Measurements from ENCODE around the gene SIPA1L3.

Gene SIPA1L3

DNA sequence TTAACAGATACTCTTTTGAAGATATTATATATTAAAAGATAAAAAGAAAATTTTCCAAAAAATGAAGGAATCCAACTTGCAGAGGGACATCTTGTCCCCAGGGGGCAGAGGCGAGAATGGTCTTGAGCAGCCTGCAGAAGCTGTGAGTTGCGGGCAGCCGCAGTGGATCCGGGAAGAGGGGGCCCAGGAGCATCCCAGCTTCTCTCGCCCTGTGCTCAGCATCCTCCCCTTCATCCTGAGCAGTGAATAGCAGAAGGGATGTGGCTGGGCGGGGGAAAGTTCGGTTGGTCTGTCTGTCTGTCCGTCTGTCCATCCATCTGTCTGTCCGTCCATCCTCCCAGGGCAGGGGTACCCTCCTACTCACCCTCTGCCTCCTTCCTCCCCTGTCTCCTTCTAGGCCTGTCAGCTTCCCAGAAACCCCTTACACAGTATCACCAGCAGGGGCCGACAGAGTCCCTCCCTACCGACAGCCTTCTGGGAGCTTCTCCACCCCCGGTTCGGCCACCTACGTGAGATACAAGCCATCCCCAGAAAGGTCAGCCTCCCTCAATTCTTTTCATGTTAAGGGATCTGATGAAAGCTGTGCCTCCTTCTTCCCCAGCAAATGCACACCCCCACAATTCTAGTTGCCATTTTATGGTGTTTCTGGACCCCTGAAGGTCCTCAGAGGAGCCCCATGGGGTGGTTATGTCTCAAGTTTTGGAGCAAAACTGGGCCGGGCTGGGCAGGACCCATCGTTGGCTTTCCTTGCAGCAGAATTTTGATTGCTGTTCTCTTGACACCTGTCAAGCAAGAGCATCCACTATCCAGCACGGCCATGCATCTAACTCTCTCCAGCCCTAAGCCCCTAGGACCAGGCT, 235.4 kb downstream of the SIPA1L3 start (continued):
- TF ChIP-seq ZNF394 (tag by site-specific recombination; IDR thresholded peaks at IDR 0.05; ENCODE audit: borderline replicate concordance) (peak; percentile 87; the same call in 1 of the 2 replicates), ZNF660 (tag by site-specific recombination; IDR thresholded peaks at IDR 0.05) (peak; percentile 49; the same call in 1 of the 2 replicates), ZNF48 (tag by site-specific recombination; IDR thresholded peaks at IDR 0.05) (no peak), SP2 (tag by site-specific recombination; IDR thresholded peaks at IDR 0.05) (no peak), GLI2 (tag by site-specific recombination; IDR thresholded peaks at IDR 0.05; ENCODE audit: borderline replicate concordance, low read depth) (no peak), SALL2 (tag by site-specific recombination; IDR thresholded peaks at IDR 0.05; ENCODE audit: borderline replicate concordance) (no peak), ZNF335 (tag by site-specific recombination; conservative IDR thresholded peaks at IDR 0.05) (no peak), ZNF416 (tag by site-specific recombination; IDR thresholded peaks at IDR 0.05) (no peak), ZNF155 (tag by site-specific recombination; IDR thresholded peaks at IDR 0.05) (no peak), KLF1 (tag by site-specific recombination; IDR thresholded peaks at IDR 0.05) (no peak; the same call in 1 of the 2 replicates), ZSCAN16 (tag by site-specific recombination; IDR thresholded peaks at IDR 0.05) (no peak), PBX3 (CRISPR knock-in tag; IDR thresholded peaks at IDR 0.05) (no peak), SP3 (tag by site-specific recombination; IDR thresholded peaks at IDR 0.05) (no peak), ZFP69B (tag by site-specific recombination; IDR thresholded peaks at IDR 0.05) (no peak), BCL11B (tag by site-specific recombination; IDR thresholded peaks at IDR 0.05; ENCODE audit: low read depth) (no peak), PRDM10 (tag by site-specific recombination; IDR thresholded peaks at IDR 0.05) (no peak), REPIN1 (tag by site-specific recombination; IDR thresholded peaks at IDR 0.05; ENCODE audit: low read depth) (peak; percentile 54; the same call in 1 of the 2 replicates), ZNF132 (tag by site-specific recombination; IDR thresholded peaks at IDR 0.05; ENCODE audit: borderline replicate concordance) (no peak), ZNF121 (tag by site-specific recombination; IDR thresholded peaks at IDR 0.05) (no peak)
- TF ChIP-seq, protein P1, sequence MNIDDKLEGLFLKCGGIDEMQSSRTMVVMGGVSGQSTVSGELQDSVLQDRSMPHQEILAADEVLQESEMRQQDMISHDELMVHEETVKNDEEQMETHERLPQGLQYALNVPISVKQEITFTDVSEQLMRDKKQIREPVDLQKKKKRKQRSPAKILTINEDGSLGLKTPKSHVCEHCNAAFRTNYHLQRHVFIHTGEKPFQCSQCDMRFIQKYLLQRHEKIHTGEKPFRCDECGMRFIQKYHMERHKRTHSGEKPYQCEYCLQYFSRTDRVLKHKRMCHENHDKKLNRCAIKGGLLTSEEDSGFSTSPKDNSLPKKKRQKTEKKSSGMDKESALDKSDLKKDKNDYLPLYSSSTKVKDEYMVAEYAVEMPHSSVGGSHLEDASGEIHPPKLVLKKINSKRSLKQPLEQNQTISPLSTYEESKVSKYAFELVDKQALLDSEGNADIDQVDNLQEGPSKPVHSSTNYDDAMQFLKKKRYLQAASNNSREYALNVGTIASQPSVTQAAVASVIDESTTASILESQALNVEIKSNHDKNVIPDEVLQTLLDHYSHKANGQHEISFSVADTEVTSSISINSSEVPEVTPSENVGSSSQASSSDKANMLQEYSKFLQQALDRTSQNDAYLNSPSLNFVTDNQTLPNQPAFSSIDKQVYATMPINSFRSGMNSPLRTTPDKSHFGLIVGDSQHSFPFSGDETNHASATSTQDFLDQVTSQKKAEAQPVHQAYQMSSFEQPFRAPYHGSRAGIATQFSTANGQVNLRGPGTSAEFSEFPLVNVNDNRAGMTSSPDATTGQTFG (tag by site-specific recombination; IDR thresholded peaks at IDR 0.05; ENCODE audit: borderline replicate concordance): no peak
- TF ChIP-seq, protein P2, sequence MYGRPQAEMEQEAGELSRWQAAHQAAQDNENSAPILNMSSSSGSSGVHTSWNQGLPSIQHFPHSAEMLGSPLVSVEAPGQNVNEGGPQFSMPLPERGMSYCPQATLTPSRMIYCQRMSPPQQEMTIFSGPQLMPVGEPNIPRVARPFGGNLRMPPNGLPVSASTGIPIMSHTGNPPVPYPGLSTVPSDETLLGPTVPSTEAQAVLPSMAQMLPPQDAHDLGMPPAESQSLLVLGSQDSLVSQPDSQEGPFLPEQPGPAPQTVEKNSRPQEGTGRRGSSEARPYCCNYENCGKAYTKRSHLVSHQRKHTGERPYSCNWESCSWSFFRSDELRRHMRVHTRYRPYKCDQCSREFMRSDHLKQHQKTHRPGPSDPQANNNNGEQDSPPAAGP (tag by site-specific recombination; IDR thresholded peaks at IDR 0.05): no peak
- TF ChIP-seq, protein P3, sequence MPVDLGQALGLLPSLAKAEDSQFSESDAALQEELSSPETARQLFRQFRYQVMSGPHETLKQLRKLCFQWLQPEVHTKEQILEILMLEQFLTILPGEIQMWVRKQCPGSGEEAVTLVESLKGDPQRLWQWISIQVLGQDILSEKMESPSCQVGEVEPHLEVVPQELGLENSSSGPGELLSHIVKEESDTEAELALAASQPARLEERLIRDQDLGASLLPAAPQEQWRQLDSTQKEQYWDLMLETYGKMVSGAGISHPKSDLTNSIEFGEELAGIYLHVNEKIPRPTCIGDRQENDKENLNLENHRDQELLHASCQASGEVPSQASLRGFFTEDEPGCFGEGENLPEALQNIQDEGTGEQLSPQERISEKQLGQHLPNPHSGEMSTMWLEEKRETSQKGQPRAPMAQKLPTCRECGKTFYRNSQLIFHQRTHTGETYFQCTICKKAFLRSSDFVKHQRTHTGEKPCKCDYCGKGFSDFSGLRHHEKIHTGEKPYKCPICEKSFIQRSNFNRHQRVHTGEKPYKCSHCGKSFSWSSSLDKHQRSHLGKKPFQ (tag by site-specific recombination; IDR thresholded peaks at IDR 0.05): no peak
